Ishikawa (cell line): Measurements from ENCODE around the gene CDHR4.

Source experiments
- MAX ChIP-seq: IDR thresholded peaks from 2 replicates; pipeline ENCODE4 v1.6.1; 2012
- NFIC ChIP-seq: IDR thresholded peaks from 2 replicates; pipeline ENCODE4 v1.6.1; 2012
- YY1 ChIP-seq: IDR thresholded peaks from 2 replicates; pipeline ENCODE4 v1.6.1; 2012; ENCODE audit warnings: low read depth

DNA sequence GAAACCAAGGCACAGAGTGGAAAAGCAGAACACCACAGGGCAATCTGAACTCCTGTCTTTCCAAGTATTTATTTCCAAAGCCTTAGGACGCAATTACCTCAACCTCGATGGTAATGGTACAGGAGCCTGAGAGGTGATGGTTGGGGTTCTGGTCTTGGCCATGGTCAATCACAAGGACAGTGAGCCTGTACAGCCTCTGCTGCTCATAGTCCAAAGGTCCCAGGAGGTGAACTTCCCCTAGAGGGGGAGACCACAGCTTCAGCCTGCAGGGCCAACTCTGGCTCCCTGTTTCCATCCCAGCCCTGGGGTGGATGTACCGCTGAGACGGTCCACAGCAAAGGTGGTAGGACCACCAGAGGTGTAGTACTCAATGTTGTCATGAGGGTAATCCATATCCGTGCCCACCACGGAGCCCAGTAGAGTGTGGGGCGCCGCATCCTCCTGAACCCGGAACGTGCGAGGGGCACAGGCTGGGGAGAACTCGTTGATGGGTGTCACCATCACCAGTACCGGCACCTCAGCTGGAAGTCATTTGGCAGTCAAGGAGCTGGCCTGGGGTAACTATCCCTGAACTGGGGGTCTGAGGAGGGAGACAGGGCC lies 6.1 kb downstream of the CDHR4 start:
- TF ChIP-seq NFIC (no peak), YY1 (no peak), MAX (no peak)
